H9 (cell line): ENCODE measurements around the gene HDLBP. TPM values are rescaled to one million over a fixed set of nuclear protein-coding genes. Genes with fewer than 3 reads are reported as not detected.

Experiments
- DNase-seq: peaks from one replicate; pipeline ENCODE4 v3.0.0-alpha.2; 2017
- H2AFZ ChIP-seq: one replicate; pipeline ENCODE4 v1.6.1; 2013; ENCODE audit warnings: mild to moderate bottlenecking, low read length, control low read depth, moderate library complexity
- H2AK5ac ChIP-seq: 2 replicates; pipeline ENCODE4 v1.6.1; 2013; ENCODE audit warnings: low read length, control low read depth, mixed read lengths; ENCODE audit not compliant: insufficient read length
- H2BK120ac ChIP-seq: one replicate; pipeline ENCODE4 v1.6.1; 2013; ENCODE audit warnings: low read depth, mild to moderate bottlenecking, low read length, control low read depth, inconsistent platforms; ENCODE audit not compliant: poor library complexity, severe bottlenecking
- H2BK12ac ChIP-seq: 2 replicates; pipeline ENCODE4 v1.6.1; 2013; ENCODE audit warnings: low read length, control low read depth, mixed read lengths, low read depth; ENCODE audit not compliant: insufficient read length
- H2BK15ac ChIP-seq: 2 replicates; pipeline ENCODE4 v1.6.1; 2013; ENCODE audit warnings: low read depth, low read length, control low read depth
- H2BK20ac ChIP-seq: one replicate; pipeline ENCODE4 v1.6.1; 2013; ENCODE audit warnings: low read depth, mild to moderate bottlenecking, low read length, control low read depth, inconsistent platforms; ENCODE audit not compliant: poor library complexity, severe bottlenecking
- H2BK5ac ChIP-seq: 2 replicates; pipeline ENCODE4 v1.6.1; 2013; ENCODE audit warnings: low read length, control low read depth, mixed read lengths; ENCODE audit not compliant: insufficient read length
- H3K14ac ChIP-seq: 2 replicates; pipeline ENCODE4 v1.6.1; 2013; ENCODE audit warnings: low read length, control low read depth; ENCODE audit not compliant: insufficient read depth
- H3K18ac ChIP-seq: 2 replicates; pipeline ENCODE4 v1.6.1; 2013; ENCODE audit warnings: low read depth, mild to moderate bottlenecking, mixed read lengths, low read length, control low read depth; ENCODE audit not compliant: insufficient read length
- H3K23ac ChIP-seq: 2 replicates; pipeline ENCODE4 v1.6.1; 2013; ENCODE audit warnings: low read length, control low read depth, mixed read lengths, low read depth; ENCODE audit not compliant: insufficient read length
- H3K23me2 ChIP-seq: 2 replicates; pipeline ENCODE4 v1.6.1; 2013; ENCODE audit warnings: low read depth, mild to moderate bottlenecking, mixed read lengths, low read length, control low read depth; ENCODE audit not compliant: insufficient read length, poor library complexity, severe bottlenecking
- H3K27ac ChIP-seq: 2 replicates; pipeline ENCODE4 v1.5.1; 2013; ENCODE audit warnings: low read length, control low read depth, mixed read lengths, low read depth; ENCODE audit not compliant: insufficient read length
- H3K27me3 ChIP-seq: 2 replicates; pipeline ENCODE4 v1.6.1; 2013; ENCODE audit warnings: low read length, control low read depth, inconsistent platforms; ENCODE audit not compliant: insufficient read depth
- H3K4ac ChIP-seq: 2 replicates; pipeline ENCODE4 v1.6.1; 2013; ENCODE audit warnings: low read depth, mild to moderate bottlenecking, control low read depth, inconsistent platforms, low read length, moderate library complexity
- H3K4me1 ChIP-seq: 2 replicates; pipeline ENCODE4 v1.6.1; 2013; ENCODE audit warnings: low read length, control low read depth, inconsistent platforms; ENCODE audit not compliant: insufficient read depth
- H3K4me2 ChIP-seq: 2 replicates; pipeline ENCODE4 v1.6.1; 2013; ENCODE audit warnings: low read length, control low read depth, mixed read lengths; ENCODE audit not compliant: insufficient read length, insufficient read depth
- H3K56ac ChIP-seq: 2 replicates; pipeline ENCODE4 v1.6.1; 2013; ENCODE audit warnings: low read depth, mild to moderate bottlenecking, mixed read lengths, low read length, control low read depth; ENCODE audit not compliant: insufficient read length
- H3K79me1 ChIP-seq: 2 replicates; pipeline ENCODE4 v1.6.1; 2013; ENCODE audit warnings: low read depth, mild to moderate bottlenecking, moderate library complexity, low read length, control low read depth, inconsistent platforms; ENCODE audit not compliant: insufficient read depth, poor library complexity, severe bottlenecking
- H3K79me2 ChIP-seq: 2 replicates; pipeline ENCODE4 v1.6.1; 2013; ENCODE audit warnings: low read length, control low read depth, inconsistent platforms; ENCODE audit not compliant: insufficient read depth
- H3K9ac ChIP-seq: 2 replicates; pipeline ENCODE4 v1.6.1; 2013; ENCODE audit warnings: low read length, control low read depth, mixed read lengths; ENCODE audit not compliant: insufficient read length; ENCODE audit errors: extremely low read depth
- H3K9me3 ChIP-seq: one replicate; pipeline ENCODE4 v1.6.1; 2013; ENCODE audit warnings: low read depth, low read length, inconsistent platforms; ENCODE audit not compliant: control insufficient read depth
- H3T11ph ChIP-seq: one replicate; pipeline ENCODE4 v1.6.1; 2013; ENCODE audit warnings: mild to moderate bottlenecking, low read length, control low read depth, inconsistent platforms
- H4K20me1 ChIP-seq: one replicate; pipeline ENCODE4 v1.6.1; 2013; ENCODE audit not compliant: control insufficient read depth, insufficient read length, insufficient read depth
- H4K5ac ChIP-seq: 2 replicates; pipeline ENCODE4 v1.6.1; 2013; ENCODE audit warnings: low read depth, mild to moderate bottlenecking, mixed read lengths, low read length, control low read depth; ENCODE audit not compliant: insufficient read length
- H4K8ac ChIP-seq: replicated peaks from 2 replicates; pipeline ENCODE4 v1.6.1; 2013; ENCODE audit warnings: low read length, control low read depth, mixed read lengths, low read depth; ENCODE audit not compliant: insufficient read length
- H4K91ac ChIP-seq: 2 replicates; pipeline ENCODE4 v1.6.1; 2013; ENCODE audit warnings: low read depth, mild to moderate bottlenecking, moderate library complexity, mixed read lengths, low read length, control low read depth; ENCODE audit not compliant: insufficient read length
- H3K27ac Mint-ChIP-seq, 3 experiments: 2 replicates in 2 of 3; 3 replicates in 1 of 3; pipeline ENCODE4 v1.8.0; 2020 to 2021; ENCODE audit warnings: mixed read lengths in 3 of 3, mild to moderate bottlenecking in 1 of 3, moderate library complexity in 1 of 3
- H3K27me3 Mint-ChIP-seq: 2 replicates; pipeline ENCODE4 v1.8.0; 2021; ENCODE audit warnings: low read depth, mild to moderate bottlenecking, moderate library complexity, mixed read lengths
- H3K36me3 Mint-ChIP-seq, 3 experiments: 2 replicates in 2 of 3; 3 replicates in 1 of 3; pipeline ENCODE4 v1.8.0; 2020 to 2021; ENCODE audit warnings: low read depth in 3 of 3, mixed read lengths in 3 of 3; ENCODE audit not compliant: insufficient read depth in 1 of 3
- H3K4me1 Mint-ChIP-seq, 2 experiments: 2 replicates each; pipeline ENCODE4 v1.8.0; 2020; ENCODE audit warnings: mixed read lengths in 2 of 2
- H3K4me3 Mint-ChIP-seq, 2 experiments: 2 replicates in 1 of 2; 3 replicates in 1 of 2; pipeline ENCODE4 v1.8.0; 2020 to 2021; ENCODE audit warnings: mild to moderate bottlenecking in 2 of 2, mixed read lengths in 2 of 2, moderate library complexity in 1 of 2
- H3K9me3 Mint-ChIP-seq, 2 experiments: 2 replicates in 1 of 2; 3 replicates in 1 of 2; pipeline ENCODE4 v1.8.0; 2020; ENCODE audit warnings: mild to moderate bottlenecking in 2 of 2, mixed read lengths in 2 of 2, moderate library complexity in 1 of 2
- WGBS: extraction: QIAGEN DNeasy Blood & Tissue Kit; methylation state at CpG from one replicate; pipeline ENCODE4 v1.1.7; 2013; ENCODE audit warnings: missing lambda C conversion rate, low lambda C conversion rate, mixed read lengths; ENCODE audit not compliant: insufficient read length; ENCODE audit errors: extremely low coverage; 5-methylcytosine and 5-hydroxymethylcytosine counted together
- total RNA-seq: library from RNA; stranded (reverse); gene quantifications from 2 replicates; pipeline ENCODE4 v1.2.1, GENCODE V29; 2021
- TF ChIP-seq, protein P1 (sequence below): fragments of 200-600 bp; sonication (generic); conservative IDR thresholded peaks from 3 replicates; pipeline ENCODE4 v1.8.0; 2021; ENCODE audit warnings: antibody characterized with exemption, mild to moderate bottlenecking

HDLBP gene
- total RNA-seq, 1 experiment from 2014 or later: 364 TPM

DNA sequence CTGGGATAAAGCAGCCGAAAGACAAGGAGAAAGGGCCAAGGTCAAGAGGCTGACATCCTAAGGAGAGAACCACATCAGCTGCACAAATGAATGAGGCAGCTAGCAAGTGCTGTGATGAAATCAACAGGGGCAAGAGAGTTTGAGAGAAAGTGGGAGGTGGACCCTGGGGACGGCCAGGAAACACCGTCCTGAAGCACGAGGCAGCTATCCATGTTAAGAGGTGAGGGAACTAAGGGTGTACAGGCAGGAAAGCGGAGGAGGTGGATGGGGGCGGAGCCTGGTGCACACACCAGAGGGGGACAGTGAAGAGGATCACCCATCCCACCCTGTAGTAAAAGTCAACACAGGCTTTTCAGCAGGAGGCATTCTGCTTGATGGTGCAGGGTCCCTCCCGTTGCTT, 52.4 kb downstream of the HDLBP start:
- H3K79me2 ChIP-seq: no peaks in the 10 kb centered on the region
- TF ChIP-seq, protein P1, sequence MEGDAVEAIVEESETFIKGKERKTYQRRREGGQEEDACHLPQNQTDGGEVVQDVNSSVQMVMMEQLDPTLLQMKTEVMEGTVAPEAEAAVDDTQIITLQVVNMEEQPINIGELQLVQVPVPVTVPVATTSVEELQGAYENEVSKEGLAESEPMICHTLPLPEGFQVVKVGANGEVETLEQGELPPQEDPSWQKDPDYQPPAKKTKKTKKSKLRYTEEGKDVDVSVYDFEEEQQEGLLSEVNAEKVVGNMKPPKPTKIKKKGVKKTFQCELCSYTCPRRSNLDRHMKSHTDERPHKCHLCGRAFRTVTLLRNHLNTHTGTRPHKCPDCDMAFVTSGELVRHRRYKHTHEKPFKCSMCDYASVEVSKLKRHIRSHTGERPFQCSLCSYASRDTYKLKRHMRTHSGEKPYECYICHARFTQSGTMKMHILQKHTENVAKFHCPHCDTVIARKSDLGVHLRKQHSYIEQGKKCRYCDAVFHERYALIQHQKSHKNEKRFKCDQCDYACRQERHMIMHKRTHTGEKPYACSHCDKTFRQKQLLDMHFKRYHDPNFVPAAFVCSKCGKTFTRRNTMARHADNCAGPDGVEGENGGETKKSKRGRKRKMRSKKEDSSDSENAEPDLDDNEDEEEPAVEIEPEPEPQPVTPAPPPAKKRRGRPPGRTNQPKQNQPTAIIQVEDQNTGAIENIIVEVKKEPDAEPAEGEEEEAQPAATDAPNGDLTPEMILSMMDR: no peak
- no peak for DNase-seq
- H4K5ac ChIP-seq: no peak overlapping the region
- H3K4me3 Mint-ChIP-seq: no peak overlapping the region
- no peak overlapping the region for H2BK20ac ChIP-seq
- H3K18ac ChIP-seq: no peak overlapping the region
- no peak overlapping the region for H3K23ac ChIP-seq
- H2BK5ac ChIP-seq: no peak overlapping the region
- no peak overlapping the region for H2AFZ ChIP-seq
- H3K27me3 ChIP-seq: no peaks in the 10 kb centered on the region
- no peaks in the 10 kb centered on the region for H3K23me2 ChIP-seq
- no peak overlapping the region for H2BK15ac ChIP-seq
- H2BK12ac ChIP-seq: no peak overlapping the region
- H3K9me3 Mint-ChIP-seq: no peaks in the 10 kb centered on the region
- no peak overlapping the region for H3K9ac ChIP-seq
- no CpG with 5 or more reads among the region's 7 CpGs for WGBS
- no peak overlapping the region for H4K8ac ChIP-seq
- H4K91ac ChIP-seq: no peak overlapping the region
- H4K20me1 ChIP-seq: no peaks in the 10 kb centered on the region
- no peak overlapping the region for H2AK5ac ChIP-seq
- no peak overlapping the region for H3K56ac ChIP-seq
- no peak overlapping the region for H3T11ph ChIP-seq
- peaks cover 11% of the 10 kb centered on the region in 2 experiments for H3K4me1 Mint-ChIP-seq
- H3K4me2 ChIP-seq: no peak overlapping the region
- no peaks in the 10 kb centered on the region for H3K27me3 Mint-ChIP-seq
- H3K9me3 ChIP-seq: no peaks in the 10 kb centered on the region
- no peak overlapping the region for H3K27ac ChIP-seq
- no peaks in the 10 kb centered on the region for H3K4me1 ChIP-seq
- peaks cover 38 to 87% (median 79%) of the 10 kb centered on the region in 3 experiments; a peak in 6 of 7 replicates for H3K36me3 Mint-ChIP-seq
- no peak overlapping the region; the same call in 1 of the 2 replicates for H3K14ac ChIP-seq
- no peaks in the 10 kb centered on the region for H3K79me1 ChIP-seq
- H3K4ac ChIP-seq: no peak overlapping the region
- H2BK120ac ChIP-seq: no peak overlapping the region
- H3K27ac Mint-ChIP-seq: peak overlapping the region in 2 of 3 experiments; percentile 42 to 55; a peak in 3 of 7 replicates
